Activated CD8-positive, alpha-beta T cell treated with anti-CD3 and anti-CD28 coated beads, Interleukin-2, amount 10 ng/mL, durations not matched to agents 7 days and 5 days (primary cell): ENCODE measurements around the gene MYO7B. TPM values are rescaled to one million over a fixed set of nuclear protein-coding genes. Genes with fewer than 3 reads are reported as not detected.
A peak's percentile ranks its signal among the peaks of the same experiment; 100 is the strongest.

Source experiments
- ATAC-seq: fragments of 150-1000 bp; cut with Tn5 transposase; one replicate; pipeline ENCODE4 v1.10.0; 2021; ENCODE audit warnings: moderate library complexity
- CTCF ChIA-PET: fragments of 350-600 bp; sonication (Branson Sonifier 250); formaldehyde crosslinking; loops from one replicate; lab custom pipeline; 2021; ENCODE audit warnings: antibody characterized with exemption; lab: Charles Lee
- POLR2A ChIA-PET: fragments of 350-600 bp; sonication (Branson Sonifier 250); formaldehyde crosslinking; loops from one replicate; lab custom pipeline; 2021; ENCODE audit warnings: antibody characterized with exemption; lab: Charles Lee
- DNase-seq: peaks from one replicate; pipeline ENCODE4 v3.0.0-alpha.2; 2020
- H3K27ac Mint-ChIP-seq: one replicate; pipeline ENCODE4 v1.8.0; 2021; ENCODE audit warnings: mild to moderate bottlenecking, mixed read lengths
- H3K27me3 Mint-ChIP-seq: one replicate; pipeline ENCODE4 v1.8.0; 2021; ENCODE audit warnings: low read depth, mixed read lengths
- H3K36me3 Mint-ChIP-seq: one replicate; pipeline ENCODE4 v1.8.0; 2021; ENCODE audit warnings: low read depth, mixed read lengths
- H3K4me1 Mint-ChIP-seq: one replicate; pipeline ENCODE4 v1.8.0; 2021; ENCODE audit warnings: low read depth, mixed read lengths
- H3K4me3 Mint-ChIP-seq: one replicate; pipeline ENCODE4 v1.8.0; 2021; ENCODE audit warnings: mild to moderate bottlenecking, mixed read lengths
- H3K9me3 Mint-ChIP-seq: one replicate; pipeline ENCODE4 v1.8.0; 2022; ENCODE audit warnings: mixed read lengths; ENCODE audit not compliant: insufficient read depth
- total RNA-seq, 2 experiments: library from RNA; stranded (reverse); gene quantifications; one replicate each; pipeline ENCODE4 v1.2.3, GENCODE V29; 2021

Gene MYO7B
- total RNA-seq, 2 experiments from 2014 or later, result 0.82 to 1.2 TPM

DNA sequence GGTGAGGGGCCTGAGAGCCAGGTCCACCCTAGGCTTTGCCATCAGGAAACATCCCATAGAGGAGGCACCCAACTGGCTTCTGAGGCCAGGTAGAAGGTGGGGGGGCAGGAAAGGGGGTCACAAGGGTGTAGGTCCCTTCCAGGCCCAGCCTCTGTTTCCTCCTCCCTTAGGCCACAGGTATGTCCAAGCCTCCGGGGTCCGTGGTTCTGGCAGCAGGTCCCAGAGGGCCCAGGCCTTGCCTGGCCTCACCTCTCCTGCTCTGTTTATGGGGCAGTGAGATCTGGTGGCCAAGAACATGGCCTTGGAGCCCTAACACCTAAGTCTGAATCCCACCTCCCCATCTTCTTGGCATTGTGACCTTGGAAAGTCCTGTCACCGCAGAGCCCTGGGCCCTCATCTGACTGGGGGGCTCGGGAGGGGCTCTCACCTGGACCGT lies 88.9 kb downstream of the MYO7B start:
- ChIA-PET CTCF (no interaction called here), POLR2A (no interaction called here)
- Mint-ChIP-seq H3K27me3 (no peaks in the 10 kb centered on the region), H3K27ac (no peak overlapping the region), H3K4me1 (no peaks in the 10 kb centered on the region), H3K36me3 (no peaks in the 10 kb centered on the region), H3K9me3 (no peaks in the 10 kb centered on the region), H3K4me3 (no peak overlapping the region)
- ATAC-seq (no peak), DNase-seq (no peak)

DNA sequence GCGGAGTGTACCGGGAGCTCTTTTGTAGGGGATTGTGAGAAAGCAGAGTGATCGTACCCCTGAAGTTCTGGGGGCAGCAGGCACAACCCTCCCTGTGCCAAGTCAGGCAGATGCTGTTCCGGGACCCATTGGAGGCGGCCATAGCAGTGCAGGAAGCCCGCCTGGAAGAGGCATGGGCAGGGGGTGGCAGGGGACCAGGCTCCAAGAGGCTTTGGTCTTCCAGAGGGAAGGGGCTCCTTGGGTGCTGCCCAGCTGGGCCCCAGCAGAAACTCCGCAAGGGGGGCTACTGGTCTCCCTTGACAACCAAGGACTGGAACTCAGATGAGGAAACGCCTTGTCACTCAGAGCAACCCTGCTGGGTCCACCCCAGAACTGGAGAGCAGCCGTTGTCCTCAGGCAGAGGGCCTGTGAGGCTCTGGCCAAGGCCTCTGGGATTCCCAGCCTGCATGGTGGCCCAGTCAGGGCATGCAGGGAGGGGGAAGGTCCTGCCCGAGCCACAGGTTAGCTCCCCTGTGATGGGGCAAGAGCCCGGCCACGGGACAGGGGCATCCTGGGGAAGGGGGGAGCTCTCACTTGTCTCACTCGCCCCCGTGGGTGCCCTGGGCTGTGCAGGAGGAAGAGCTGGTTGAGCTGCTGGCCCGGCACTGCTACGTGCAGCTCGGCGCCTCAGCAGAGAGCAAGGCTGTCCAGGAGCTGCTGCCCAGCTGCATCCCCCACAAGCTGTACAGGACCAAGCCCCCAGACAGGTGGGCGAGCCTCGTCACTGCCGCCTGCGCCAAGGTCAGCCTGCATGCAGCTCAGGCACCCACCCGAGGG lies 89.5 kb downstream of the MYO7B start:
- no peaks in the 10 kb centered on the region for H3K9me3 Mint-ChIP-seq
- CTCF ChIA-PET, result interaction anchor here (1.5 kb wide), 1 partner anchor 34 kb away, joined by 4 read pairs; no protein-coding TSS in a partner anchor
- H3K27ac Mint-ChIP-seq, result no peak overlapping the region
- no peak for ATAC-seq
- H3K4me1 Mint-ChIP-seq, result no peaks in the 10 kb centered on the region
- H3K36me3 Mint-ChIP-seq, result no peaks in the 10 kb centered on the region
- no peak overlapping the region for H3K4me3 Mint-ChIP-seq
- no peaks in the 10 kb centered on the region for H3K27me3 Mint-ChIP-seq
- DNase-seq, result no peak
- POLR2A ChIA-PET, result no interaction called here

DNA sequence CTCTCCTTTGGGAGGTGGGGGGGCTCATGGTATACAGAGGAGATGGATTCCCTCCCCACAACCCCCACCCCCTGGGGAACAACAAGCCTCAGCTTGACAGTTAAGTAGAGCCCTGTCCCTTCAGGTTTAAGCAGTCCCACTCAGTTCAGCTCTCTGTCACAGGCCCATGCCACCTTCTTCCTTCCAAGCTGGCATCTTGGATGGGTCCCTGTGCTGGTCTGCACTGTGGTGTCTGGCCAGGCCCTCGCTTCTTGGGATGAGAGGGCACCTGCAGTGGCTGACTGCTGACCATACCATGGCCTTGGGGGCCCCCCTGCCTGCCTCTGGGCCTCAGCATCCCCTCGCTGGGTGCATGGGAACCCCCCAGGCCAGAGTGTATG lies 90.1 kb downstream of the MYO7B start:
- H3K4me3 Mint-ChIP-seq, result no peak overlapping the region
- no peak overlapping the region for H3K27ac Mint-ChIP-seq
- no peaks in the 10 kb centered on the region for H3K9me3 Mint-ChIP-seq
- no peaks in the 10 kb centered on the region for H3K27me3 Mint-ChIP-seq
- ATAC-seq (no peak), DNase-seq (no peak)
- ChIA-PET CTCF (interaction anchor here (1.5 kb wide), 1 partner anchor 34 kb away, joined by 4 read pairs; no protein-coding TSS in a partner anchor), POLR2A (no interaction called here)
- no peaks in the 10 kb centered on the region for H3K4me1 Mint-ChIP-seq
- no peaks in the 10 kb centered on the region for H3K36me3 Mint-ChIP-seq

DNA sequence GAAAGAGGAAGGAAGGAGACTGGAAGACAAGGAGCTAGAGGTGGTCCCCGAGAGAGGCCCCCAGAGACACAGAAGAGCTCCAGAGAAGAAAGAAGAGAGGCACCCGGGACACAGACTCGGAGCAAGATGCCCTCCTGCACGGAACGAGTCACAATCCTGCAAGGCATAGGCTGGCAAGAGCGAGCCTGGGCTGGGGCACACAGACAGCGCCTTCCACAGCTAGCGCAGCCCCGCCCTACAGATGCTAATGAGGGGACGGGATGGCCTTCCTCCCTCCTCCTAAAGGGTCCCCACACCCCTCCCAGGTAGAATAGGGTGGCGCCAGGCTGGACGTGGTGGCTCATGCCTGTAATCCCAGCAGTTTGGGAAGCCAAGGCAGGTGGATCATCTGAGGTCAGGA lies 90.7 kb downstream of the MYO7B start:
- Mint-ChIP-seq H3K4me3 (no peak overlapping the region), H3K9me3 (no peaks in the 10 kb centered on the region), H3K36me3 (no peaks in the 10 kb centered on the region), H3K4me1 (no peaks in the 10 kb centered on the region), H3K27ac (no peak overlapping the region), H3K27me3 (no peaks in the 10 kb centered on the region)
- ChIA-PET CTCF (interaction anchor here (1.5 kb wide), 1 partner anchor 35 kb away, joined by 4 read pairs; no protein-coding TSS in a partner anchor), POLR2A (no interaction called here)
- ATAC-seq (no peak), DNase-seq (no peak)

DNA sequence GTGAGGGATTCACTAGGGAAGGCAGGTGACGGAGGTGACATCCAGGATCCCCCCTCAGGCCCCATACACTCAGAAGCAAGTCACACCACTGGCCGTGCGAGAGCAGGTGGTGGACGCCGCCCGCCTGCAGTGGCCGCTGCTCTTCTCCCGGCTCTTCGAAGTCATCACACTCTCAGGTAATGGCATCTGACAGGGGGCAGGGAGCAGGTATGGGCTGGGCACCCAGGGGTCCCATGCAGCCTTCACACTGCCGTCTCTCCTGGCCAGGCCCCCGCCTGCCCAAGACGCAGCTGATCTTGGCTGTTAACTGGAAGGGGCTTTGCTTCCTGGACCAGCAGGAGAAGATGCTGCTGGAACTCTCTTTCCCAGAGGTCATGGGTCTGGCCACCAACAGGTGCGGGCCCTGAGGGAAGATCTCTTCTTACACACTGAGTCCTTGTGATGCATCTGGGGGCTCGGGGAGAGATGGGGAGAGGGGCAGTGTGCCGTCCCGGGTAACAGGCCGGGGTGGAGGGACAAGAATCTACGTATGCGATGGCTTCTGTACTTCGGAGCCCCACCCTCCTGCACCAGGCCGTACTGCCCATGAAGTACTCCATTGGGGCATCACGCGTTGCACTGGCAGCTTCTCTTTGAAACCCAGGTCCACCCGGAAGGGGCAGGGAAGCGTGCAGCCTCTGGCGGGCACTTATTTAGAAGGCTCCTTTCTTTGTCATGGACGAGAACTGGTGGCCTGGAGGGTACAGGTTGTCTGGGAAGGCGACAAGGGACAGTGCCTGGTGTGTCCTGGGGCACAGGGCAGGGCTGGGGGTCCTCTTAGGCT lies 91.6 kb downstream of the MYO7B start:
- Mint-ChIP-seq H3K36me3 (no peaks in the 10 kb centered on the region), H3K9me3 (no peaks in the 10 kb centered on the region), H3K27me3 (no peaks in the 10 kb centered on the region), H3K4me3 (no peak overlapping the region), H3K4me1 (no peaks in the 10 kb centered on the region), H3K27ac (no peak overlapping the region)
- no peak for DNase-seq
- ATAC-seq, result no peak
- ChIA-PET CTCF (no interaction called here), POLR2A (no interaction called here)

DNA sequence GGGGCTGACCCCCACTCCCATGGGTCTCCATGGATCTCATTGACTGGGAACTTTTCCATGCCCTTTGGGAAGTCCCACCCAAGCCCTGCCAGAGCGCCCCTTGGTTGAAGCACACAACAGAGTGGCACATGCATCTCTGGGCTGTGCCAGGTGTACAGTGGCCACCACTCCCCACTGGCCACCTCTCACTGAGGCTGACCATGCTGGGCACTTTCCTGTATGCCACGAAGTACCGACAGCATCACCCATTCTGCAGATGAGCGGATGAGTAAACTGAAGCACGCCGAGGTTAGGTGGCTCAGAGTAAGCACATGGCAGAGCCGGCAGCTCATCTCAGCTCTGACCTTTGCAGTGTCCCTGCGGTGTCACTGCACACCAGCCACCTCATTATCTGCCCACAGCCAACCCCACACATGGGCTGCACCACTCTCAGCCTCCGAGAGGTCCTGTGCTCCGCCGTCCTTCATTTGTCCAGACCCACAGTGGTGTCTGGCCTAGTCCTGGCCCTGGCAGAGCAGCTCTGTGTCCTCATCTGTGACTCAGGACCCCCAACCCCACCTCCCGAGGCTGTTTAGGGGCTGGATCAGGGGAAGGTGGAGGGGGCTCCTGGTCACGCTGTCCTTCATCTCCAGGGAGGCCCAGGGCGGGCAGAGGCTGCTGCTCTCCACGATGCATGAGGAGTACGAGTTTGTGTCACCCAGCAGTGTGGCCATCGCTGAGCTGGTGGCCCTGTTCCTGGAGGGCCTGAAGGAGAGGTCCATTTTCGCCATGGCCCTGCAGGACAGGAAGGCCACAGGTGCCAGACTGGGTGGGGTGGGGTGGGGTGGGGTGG lies 92.5 kb downstream of the MYO7B start:
- H3K4me3 Mint-ChIP-seq, result no peak overlapping the region
- DNase-seq (no peak), ATAC-seq (no peak)
- CTCF ChIA-PET, result interaction anchor here (0.8 kb wide), 1 partner anchor 37 kb away, joined by 5 read pairs; no protein-coding TSS in a partner anchor
- no peaks in the 10 kb centered on the region for H3K4me1 Mint-ChIP-seq
- H3K27me3 Mint-ChIP-seq, result no peaks in the 10 kb centered on the region
- no peaks in the 10 kb centered on the region for H3K9me3 Mint-ChIP-seq
- H3K36me3 Mint-ChIP-seq, result no peaks in the 10 kb centered on the region
- POLR2A ChIA-PET, result interaction anchor here (0.6 kb wide), 1 partner anchor 72 kb away, joined by 4 read pairs; no protein-coding TSS in a partner anchor
- no peak overlapping the region for H3K27ac Mint-ChIP-seq

DNA sequence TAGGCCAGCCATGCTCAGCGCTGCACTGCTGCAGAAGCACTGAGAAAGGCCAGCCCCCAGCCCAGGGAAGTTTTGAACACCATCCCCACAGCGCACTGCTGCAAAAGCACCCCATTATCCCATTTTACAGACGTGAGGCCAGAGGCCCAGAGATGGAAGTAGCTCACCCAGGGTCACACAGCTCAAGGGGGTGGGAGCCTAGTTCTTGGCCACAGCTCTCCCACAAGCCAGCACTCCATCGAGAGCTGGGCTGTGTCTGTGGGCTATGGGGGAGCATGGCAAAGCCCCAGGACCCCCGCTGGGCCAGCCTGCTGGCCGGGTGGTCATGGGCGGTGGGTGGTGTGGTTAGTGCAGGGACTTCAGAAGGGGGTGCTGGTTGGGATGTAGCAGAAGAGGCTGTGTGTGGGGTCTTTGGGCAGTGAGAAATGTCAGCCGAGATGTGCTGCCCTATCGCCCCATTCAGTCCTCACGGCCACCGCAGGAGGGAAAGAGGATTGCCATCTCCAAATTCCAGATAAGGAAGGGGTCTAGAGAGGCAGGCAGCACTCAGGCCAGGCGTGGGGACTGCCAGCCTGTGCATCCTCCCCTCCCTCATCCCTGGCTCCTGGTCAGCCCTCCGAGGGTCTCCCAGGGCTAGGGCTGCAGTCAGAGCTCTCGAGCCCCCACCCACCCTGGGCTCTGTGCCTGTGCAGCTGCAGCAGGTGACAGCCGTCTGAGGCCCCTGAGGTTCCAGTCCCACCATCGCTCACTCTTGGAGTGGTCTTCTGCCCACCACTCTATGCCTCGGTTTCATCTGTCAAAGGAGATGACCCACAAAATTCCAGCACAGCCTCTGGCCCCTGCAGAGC lies 93.5 kb downstream of the MYO7B start:
- ChIA-PET CTCF (interaction anchor here (0.8 to 4.2 kb wide), 2 partner anchors 38 kb away, joined by 5 to 17 read pairs; no protein-coding TSS in a partner anchor), POLR2A (no interaction called here)
- DNase-seq (no peak), ATAC-seq (no peak)
- Mint-ChIP-seq H3K27ac (no peak overlapping the region), H3K4me3 (no peak overlapping the region), H3K27me3 (no peaks in the 10 kb centered on the region), H3K36me3 (no peaks in the 10 kb centered on the region), H3K4me1 (peaks cover 9% of the 10 kb centered on the region), H3K9me3 (no peaks in the 10 kb centered on the region)

DNA sequence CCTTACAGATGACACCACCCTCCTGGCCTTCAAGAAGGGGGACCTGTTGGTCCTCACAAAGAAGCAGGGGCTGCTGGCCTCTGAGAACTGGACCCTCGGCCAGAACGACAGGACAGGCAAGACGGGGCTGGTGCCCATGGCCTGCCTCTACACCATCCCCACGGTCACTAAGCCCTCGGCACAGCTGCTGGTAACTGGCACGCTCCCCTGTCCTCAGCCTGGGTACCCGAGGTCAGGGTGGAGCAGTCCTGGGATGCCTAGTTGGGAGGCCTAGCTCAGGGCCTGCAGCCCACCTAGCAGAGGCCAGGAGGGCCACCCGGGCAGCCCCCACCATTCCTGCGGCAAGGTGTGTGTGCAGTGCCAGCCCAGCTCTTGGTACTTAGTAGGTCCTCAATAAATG lies 94.2 kb downstream of the MYO7B start:
- POLR2A ChIA-PET, result no interaction called here
- Mint-ChIP-seq H3K27me3 (no peaks in the 10 kb centered on the region), H3K27ac (no peak overlapping the region), H3K9me3 (no peaks in the 10 kb centered on the region), H3K36me3 (no peaks in the 10 kb centered on the region), H3K4me1 (peaks cover 9% of the 10 kb centered on the region), H3K4me3 (no peak overlapping the region)
- ATAC-seq (no peak), DNase-seq (no peak)
- CTCF ChIA-PET, result interaction anchor here (4.2 kb wide), 1 partner anchor 38 kb away, joined by 17 read pairs; no protein-coding TSS in a partner anchor

DNA sequence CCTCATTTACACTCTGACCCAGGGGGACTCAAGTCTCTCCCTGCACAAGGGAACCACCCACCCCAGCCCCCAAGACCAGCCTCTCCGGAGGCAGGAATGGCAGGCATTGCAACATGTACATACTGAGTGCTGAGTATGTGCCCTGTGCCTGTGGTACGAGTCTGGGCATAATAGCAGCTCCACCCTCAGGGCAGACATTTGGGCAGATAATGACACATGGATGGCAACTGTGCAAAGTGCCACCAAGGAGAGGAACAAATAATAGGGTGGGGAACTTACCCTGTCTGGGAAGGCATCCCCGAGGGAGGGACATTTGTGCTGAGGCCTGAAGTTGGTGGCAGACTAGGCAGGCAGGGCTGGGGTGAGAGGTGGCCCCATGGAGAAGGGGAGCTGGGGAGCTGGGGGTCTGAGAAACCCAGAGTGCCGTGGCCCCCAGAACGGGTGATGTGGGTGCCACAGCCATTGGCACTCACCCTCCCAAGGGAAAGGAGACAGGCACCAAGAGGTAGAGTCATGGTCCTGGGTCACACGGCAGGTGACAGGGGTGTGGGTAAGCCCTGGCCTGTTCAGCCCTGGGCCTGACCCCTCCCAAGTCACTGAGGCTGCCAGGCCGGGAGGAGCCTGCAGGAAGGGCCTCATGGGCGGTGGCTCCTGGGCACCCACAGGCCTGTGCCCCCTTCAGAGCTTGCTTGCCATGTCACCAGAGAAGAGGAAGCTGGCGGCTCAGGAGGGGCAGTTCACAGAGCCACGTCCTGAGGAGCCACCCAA lies 94.8 kb downstream of the MYO7B start:
- peak overlapping the region; percentile 40 for H3K27ac Mint-ChIP-seq
- ChIA-PET POLR2A (no interaction called here), CTCF (interaction anchor here (4.2 kb wide), 1 partner anchor 39 kb away, joined by 17 read pairs; no protein-coding TSS in a partner anchor)
- ATAC-seq (no peak), DNase-seq (no peak)
- H3K4me1 Mint-ChIP-seq, result peaks cover 9% of the 10 kb centered on the region
- H3K36me3 Mint-ChIP-seq, result no peaks in the 10 kb centered on the region
- no peaks in the 10 kb centered on the region for H3K9me3 Mint-ChIP-seq
- no peak overlapping the region for H3K4me3 Mint-ChIP-seq
- no peaks in the 10 kb centered on the region for H3K27me3 Mint-ChIP-seq

DNA sequence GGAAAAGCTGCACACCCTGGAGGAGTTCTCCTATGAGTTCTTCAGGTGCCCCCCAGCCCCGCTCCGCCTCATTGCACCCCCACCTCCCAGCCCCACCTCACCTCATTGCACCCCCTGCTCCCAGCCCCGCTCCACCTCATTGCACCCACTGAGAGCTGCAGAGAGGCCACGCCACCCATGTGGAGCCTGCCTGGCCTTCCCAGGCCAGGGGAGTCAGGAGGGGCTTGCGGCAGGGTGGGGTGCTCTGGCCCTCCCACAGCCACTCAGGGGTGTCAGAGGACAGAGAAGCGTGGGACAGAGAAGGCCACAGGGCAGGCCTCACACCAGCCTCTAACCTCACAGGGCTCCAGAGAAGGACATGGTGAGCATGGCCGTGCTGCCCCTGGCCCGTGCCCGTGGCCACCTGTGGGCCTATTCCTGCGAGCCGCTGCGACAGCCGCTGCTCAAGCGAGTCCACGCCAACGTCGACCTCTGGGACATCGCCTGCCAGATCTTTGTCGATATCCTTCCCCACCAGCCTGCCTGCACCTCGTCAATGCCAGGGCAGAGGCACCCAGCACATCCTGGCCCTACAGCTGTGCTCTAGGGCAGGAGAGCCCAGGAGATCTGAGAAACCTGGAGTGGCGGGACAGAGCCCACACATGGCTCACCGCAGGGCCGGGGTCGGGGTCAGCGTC lies 95.5 kb downstream of the MYO7B start:
- Mint-ChIP-seq H3K27ac (no peak overlapping the region), H3K36me3 (no peaks in the 10 kb centered on the region), H3K4me1 (peaks cover 10% of the 10 kb centered on the region), H3K27me3 (no peaks in the 10 kb centered on the region), H3K9me3 (no peaks in the 10 kb centered on the region), H3K4me3 (no peak overlapping the region)
- ChIA-PET CTCF (interaction anchor here (4.2 kb wide), 1 partner anchor 40 kb away, joined by 17 read pairs; no protein-coding TSS in a partner anchor), POLR2A (interaction anchor here (0.6 to 1.0 kb wide), 3 partner anchors 9 to 71 kb away, joined by 3 to 4 read pairs (median 3); no protein-coding TSS in a partner anchor)
- no peak for ATAC-seq
- DNase-seq, result no peak
